ENCODE results near the gene SNAP47.
A peak's percentile ranks its signal among the peaks of the same experiment; 100 is the strongest.
"Not testable (repeated sequence)": the region's sequence is repeated elsewhere in the genome, so short reads cannot be mapped to it uniquely, and the experiment has no call there.

The SNAP47 gene

GRCh38 chr1:227734856-227735538 is at the start of gene SNAP47, which contains the start of gene JMJD4:
Gene SNAP47 (plus strand): TSS chr1:227735435. CDS start chr1:227747737, 12,302 bp downstream.
Gene JMJD4 (minus strand): TSS chr1:227735302. CDS start chr1:227735273, 29 bp downstream.
- DNase-seq = peak; percentile 90

- no peak for DNase-seq
Measured at GRCh38 chr1:227685807-227686206, 49.4 kb upstream of the SNAP47 start.

- DNase-seq = no peak
Measured at GRCh38 chr1:227697321-227697864, 37.8 kb upstream of the SNAP47 start.

- not testable (repeated sequence) for DNase-seq
Measured at GRCh38 chr1:227701631-227702030, 33.6 kb upstream of the SNAP47 start.

GRCh38 chr1:227707846-227708245 is 27.4 kb upstream of the SNAP47 start:
- DNase-seq = no peak

- DNase-seq = no peak
Measured at GRCh38 chr1:227709451-227709850, 25.8 kb upstream of the SNAP47 start.

GRCh38 chr1:227710474-227710873 is 24.8 kb upstream of the SNAP47 start:
- DNase-seq = not testable (repeated sequence)

GRCh38 chr1:227712648-227713047 is 22.6 kb upstream of the SNAP47 start:
- no peak for DNase-seq

GRCh38 chr1:227718932-227719331 is 16.3 kb upstream of the SNAP47 start:
- no peak for DNase-seq

GRCh38 chr1:227723474-227723873 is 11.8 kb upstream of the SNAP47 start:
- DNase-seq = no peak

- DNase-seq = no peak
Measured at GRCh38 chr1:227725046-227725445, 10.2 kb upstream of the SNAP47 start.

- DNase-seq = no peak
Measured at GRCh38 chr1:227726318-227726717, 8.9 kb upstream of the SNAP47 start.

- DNase-seq = no peak
Measured at GRCh38 chr1:227726924-227727599, 8.2 kb upstream of the SNAP47 start.

- DNase-seq = peak; percentile 77
Measured at GRCh38 chr1:227728059-227728891, 7.0 kb upstream of the SNAP47 start.

- no peak for DNase-seq
Measured at GRCh38 chr1:227728892-227729143, 6.4 kb upstream of the SNAP47 start.

GRCh38 chr1:227729144-227729880 is 5.9 kb upstream of the SNAP47 start:
- no peak for DNase-seq

- DNase-seq = peak; percentile 10
Measured at GRCh38 chr1:227729881-227730629, 5.2 kb upstream of the SNAP47 start.

GRCh38 chr1:227730630-227731151 is 4.5 kb upstream of the SNAP47 start:
- peak; percentile 4 for DNase-seq

- no peak for DNase-seq
Measured at GRCh38 chr1:227731241-227731677, 4.0 kb upstream of the SNAP47 start.

- no peak for DNase-seq
Measured at GRCh38 chr1:227731696-227732585, 3.3 kb upstream of the SNAP47 start.

Measured in DMS153 (cell line).